Measurements from ENCODE around the gene MAPK10.
"Not testable (repeated sequence)": the region's sequence is repeated elsewhere in the genome, so short reads cannot be mapped to it uniquely, and the experiment has no call there.

Gene MAPK10

GRCh38 chr4:86021671-86022070 lies 338.2 kb downstream of the MAPK10 start:
- not testable (repeated sequence) for DNase-seq

GRCh38 chr4:86019906-86020305 lies 339.9 kb downstream of the MAPK10 start:
- DNase-seq: no peak

DNA sequence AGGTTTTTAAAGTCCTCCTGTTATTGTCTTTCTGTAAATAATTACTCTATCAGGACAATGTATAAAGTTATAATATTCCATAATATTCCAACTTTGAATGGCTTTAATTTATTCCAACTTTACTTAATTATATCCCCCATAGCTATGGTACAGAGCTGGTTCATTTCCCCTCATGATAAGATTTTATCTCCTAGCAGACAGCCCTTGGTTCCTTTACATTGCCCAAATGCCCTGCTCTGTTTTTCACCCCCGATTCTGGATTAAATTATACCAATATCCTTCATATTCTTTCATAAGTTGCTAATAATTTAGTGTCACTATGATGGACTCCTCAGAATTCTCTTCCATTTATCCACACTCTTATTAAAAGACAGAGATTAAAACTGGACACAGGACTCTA lies 340.5 kb downstream of the MAPK10 start:
- DNase-seq: no peak

DNA sequence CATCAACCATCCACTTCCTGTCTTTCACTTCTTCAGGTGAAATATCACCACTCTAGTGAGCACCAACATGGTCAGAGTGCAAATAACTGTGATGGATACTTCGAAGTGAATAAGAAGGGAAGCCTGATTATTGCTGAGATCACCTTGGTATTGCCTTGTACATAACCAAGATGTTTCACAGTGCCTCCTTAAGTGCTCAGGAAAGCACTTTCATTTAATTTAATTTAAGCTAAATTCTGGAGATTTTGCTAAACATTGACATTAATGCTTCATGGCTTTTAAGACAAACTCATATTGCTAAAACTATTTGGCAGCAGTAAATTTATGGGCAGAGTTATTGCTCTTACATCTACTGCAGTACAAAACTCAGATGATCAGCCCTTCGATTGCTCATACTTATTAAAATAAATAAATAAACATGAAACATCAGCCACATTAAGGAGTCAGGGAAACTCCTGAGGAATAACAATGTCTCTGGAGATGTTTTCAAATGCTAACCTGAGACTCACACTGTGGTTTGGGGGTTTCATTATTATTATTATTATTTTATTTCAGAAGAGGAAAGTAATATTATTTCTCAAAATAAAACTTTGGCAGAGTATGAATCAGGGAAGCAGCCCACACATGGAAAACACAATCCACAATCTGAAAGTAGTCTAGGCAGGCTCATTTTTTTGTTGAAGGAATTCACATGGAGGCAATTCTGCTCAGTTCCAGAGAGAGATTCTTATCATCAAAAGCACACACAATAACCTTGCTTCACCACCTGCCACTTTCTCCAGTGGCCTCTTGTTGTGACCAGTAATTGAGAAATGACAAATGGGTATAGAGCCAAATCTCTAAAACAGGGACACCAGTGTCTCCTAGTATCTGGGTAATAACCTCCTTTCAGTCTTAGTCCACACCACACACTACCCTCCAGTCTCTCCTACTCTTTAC lies 344.2 kb downstream of the MAPK10 start:
- DNase-seq: no peak

GRCh38 chr4:86014599-86014998 lies 345.3 kb downstream of the MAPK10 start:
- no peak for DNase-seq

- DNase-seq: no peak
Measured at GRCh38 chr4:86013621-86014020, 346.2 kb downstream of the MAPK10 start.

GRCh38 chr4:86011117-86011516 lies 348.7 kb downstream of the MAPK10 start:
- DNase-seq: no peak

DNA sequence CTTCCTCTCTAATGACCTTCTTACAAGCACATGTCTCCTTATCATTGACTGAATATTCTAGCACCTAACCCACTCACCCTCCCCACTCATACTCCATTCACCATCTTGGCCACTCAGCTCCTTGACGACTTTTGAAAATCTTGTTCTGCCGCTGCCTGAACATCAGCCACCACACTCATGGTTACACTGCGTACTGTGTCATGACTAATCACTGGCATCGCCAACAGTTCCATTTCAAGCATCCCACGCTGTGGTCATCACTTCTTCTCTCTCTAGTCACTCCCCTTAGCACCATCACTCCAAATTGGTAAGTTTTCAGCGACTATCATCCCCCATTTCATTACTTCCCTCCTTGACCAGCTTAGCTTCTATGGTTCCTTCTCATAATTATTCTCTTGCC lies 352.8 kb downstream of the MAPK10 start:
- no peak for DNase-seq

- DNase-seq: no peak
Measured at GRCh38 chr4:86006057-86006456, 353.8 kb downstream of the MAPK10 start.

GRCh38 chr4:86004030-86004429 lies 355.8 kb downstream of the MAPK10 start:
- no peak for DNase-seq

DNA sequence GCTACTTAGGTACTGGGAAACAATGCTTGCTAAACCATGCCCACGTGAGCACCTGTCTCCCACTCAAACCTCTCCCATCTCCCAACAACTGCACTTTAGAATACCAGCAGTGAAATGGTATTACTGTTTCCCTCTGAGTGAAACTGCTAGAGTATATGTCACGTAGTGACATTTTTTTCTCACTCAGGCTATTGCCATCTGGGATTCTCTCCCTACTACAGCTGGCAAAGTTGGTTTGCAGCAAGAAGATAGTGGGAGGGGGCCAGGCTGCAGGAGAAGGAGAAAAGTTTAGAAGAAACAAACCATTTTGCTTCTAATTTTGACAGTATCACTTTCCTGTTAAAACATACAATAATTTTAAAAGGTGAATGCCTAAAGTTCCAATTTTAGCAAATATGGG lies 358.3 kb downstream of the MAPK10 start:
- no peak for DNase-seq

DNA sequence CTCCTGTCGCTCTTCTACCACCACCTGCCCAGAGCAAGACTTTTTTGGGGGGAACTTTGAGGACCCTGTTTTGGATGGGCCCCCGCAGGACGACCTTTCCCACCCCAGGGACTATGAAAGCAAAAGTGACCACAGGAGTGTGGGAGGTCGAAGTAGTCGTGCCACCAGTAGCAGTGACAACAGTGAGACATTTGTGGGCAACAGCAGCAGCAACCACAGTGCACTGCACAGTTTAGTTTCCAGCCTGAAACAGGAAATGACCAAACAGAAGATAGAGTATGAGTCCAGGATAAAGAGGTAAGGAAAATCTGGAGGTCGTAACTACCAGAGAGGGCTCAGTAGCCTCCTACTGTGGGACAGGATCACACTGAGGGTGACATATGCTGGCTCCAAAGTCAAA lies 364.5 kb downstream of the MAPK10 start:
- no peak for DNase-seq

DNA sequence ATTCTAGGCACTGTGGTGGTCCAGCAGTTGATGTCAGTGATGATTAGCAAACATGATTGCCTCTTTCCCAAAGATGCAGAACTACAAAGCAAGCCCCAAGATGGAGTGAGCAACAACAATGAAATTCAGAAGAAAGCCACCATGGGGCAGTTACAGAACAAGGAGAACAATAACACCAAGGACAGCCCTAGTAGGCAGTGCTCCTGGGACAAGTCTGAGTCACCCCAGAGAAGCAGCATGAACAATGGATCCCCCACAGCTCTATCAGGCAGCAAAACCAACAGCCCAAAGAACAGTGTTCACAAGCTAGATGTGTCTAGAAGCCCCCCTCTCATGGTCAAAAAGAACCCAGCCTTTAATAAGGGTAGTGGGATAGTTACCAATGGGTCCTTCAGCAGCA lies 365.3 kb downstream of the MAPK10 start:
- no peak for DNase-seq

- DNase-seq: no peak
Measured at GRCh38 chr4:85993641-85994040, 366.2 kb downstream of the MAPK10 start.

GRCh38 chr4:85986266-85986665 lies 373.6 kb downstream of the MAPK10 start:
- DNase-seq: no peak

DNA sequence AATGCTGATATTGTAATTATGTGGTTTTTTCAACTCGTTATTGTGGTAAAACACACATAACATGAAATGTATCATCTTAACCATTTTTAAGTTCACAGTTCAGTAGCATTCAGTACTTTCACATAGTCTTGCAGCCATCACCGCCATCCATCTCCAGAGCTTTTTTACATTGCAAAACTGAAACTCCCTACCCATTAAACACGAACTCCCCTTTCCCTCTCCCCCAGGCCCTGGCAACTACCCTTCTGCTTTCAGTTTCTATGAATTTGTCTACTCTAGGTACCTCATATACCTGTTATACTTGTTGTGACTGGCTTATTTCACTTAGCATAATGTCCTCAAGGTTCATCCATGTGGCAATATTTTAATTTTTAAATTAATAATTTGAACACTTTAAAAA lies 380.6 kb downstream of the MAPK10 start:
- no peak for DNase-seq

DNA sequence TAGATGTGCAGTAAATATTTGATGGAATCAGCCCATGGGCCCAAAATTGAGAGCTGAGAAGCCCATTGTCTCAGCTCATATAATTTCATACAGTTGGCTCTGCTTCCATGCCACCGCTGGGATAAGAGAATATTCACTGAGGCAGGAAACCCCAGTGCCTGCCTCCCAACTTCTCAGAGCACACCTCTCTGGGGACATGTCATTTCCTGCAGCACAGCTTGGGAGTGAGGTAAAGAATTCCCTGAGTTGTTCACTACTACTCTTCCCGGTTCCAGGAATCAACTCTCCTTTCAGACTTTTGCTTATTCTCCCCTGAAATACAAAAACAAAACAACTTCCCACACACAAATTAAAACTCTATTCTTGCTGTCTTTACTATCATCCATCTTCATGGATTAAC lies 389.3 kb downstream of the MAPK10 start:
- no peak for DNase-seq

DNA sequence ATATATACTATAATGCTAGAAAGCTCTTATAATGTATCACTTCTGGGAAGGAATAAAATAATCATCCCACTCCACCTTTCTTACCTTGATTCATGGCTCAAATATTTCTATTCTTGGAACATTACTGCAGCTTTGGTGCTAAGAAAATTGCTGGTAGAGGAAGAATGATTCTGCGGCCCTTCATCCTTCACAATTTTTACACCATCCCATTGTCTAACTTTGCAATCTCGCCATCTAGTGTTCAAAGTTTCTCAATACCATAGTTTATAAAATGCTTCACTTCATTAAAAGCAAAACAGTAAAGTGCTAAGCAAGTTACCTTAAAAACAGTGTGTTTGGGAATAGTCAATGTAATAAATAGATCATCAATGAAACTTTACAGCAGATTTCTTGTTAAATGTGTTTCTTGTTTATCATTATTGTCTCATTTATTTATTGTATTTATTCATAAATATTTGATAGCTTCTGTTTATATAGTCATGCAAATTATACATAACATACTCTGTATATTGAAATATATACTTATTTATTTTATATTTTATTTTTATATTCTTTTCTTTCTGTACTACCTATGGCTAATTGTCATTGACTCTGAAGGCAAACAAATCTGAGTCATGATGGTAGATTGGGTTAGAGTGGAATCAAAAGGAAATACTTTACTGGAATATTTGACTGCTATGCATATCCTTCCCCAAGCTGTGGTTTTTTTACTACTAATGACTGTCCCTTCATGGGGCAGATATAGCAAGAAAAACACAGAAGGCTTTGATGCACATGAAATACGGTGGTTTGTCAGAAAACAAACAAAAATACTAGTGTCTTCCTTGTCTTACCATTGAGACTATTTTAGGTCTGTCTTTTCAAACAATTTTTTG lies 390.7 kb downstream of the MAPK10 start:
- no peak for DNase-seq

DNA sequence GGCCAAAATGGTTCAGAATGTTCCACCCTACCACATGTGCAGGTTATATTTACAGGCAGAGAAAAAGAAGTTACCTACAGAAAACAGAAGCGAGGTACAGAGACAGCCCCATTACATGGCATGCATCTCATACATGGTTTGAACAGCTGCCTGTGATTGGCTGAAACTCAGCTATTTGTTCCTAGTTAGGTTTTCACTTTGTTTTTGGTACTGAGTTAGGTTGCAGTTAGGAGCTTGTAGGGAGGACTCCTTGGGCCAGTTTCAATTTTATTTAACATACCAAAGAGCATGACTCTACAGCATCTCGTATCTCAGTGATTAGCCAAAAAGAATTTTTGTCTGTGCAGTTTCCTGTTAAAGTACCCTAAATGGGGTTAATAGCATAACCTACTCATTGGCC lies 392.0 kb downstream of the MAPK10 start:
- DNase-seq: no peak

DNA sequence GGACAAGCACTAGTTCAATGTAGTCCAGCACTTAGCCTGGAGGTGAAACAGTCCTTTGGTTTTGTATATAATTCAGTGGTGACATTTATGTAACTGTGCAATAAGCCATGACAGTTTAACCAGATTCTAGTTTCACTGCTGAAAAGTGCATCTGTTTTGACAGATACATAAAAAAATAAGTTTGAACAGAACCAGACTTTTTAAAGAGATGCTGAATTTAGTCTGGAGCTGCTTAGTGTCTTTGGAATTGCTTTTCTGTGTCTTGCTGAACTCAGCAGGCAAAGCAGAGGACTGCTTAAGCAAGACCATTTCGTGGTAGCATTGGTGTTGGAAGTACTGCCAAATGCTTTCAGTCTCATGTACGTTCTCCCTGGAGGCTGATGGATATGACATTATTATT lies 393.5 kb downstream of the MAPK10 start:
- no peak for DNase-seq

DNA sequence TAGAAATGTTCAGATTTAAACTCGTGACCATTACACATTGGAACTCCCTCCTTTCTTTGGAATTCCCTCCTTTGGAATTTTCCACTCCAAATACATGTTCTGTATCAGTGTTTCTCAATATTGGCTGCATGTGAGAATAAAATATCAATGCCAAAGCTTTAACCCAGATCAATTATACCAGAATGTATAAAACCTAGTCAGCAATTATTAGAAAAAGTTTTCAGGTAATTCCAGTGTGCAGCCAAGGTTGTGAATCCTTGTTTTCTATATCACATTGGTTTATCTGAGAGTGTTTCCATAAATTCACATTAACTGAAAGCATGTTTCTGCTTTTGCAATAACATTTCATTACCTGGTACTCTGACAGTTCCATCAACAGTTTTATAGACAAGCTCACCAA lies 394.3 kb downstream of the MAPK10 start:
- no peak for DNase-seq

DNA sequence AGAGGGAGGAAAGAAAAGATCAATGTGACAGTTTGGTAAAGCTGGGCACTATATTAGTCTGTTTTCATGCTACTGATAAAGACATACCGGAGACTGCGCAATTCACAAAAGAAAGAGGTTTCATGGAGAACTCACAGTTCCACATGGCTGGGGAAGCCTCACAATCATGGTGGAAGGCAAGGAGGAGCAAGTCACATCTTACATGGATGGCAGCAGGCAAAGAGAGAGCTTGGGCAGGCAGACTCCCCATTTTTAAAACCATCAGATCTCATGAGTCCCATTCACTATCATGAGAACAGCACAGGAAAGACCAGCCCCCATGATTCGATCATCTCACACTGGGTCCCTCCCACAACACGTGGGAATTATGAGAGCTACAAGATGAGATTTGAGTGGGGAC lies 394.8 kb downstream of the MAPK10 start:
- DNase-seq: not testable (repeated sequence)

GRCh38 chr4:85964298-85964697 lies 395.6 kb downstream of the MAPK10 start:
- no peak for DNase-seq

DNA sequence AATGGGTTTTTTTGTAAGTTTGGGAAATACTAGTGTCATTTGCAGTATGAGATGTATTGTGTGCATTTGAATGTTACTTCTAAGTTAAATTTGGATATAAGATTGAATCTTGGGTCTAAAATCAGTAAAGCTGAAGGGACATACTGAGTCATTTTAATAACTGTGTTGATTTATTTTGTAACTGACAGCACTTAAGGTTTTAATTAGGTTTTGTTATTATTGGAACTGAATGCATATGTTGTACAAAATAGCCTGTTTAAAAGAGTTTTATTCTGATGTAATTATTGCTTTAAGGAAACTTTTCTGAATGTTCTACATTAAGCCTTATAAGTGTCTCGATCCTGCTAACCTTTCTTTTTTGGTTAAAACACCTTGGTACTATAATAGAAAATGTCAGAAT lies 396.6 kb downstream of the MAPK10 start:
- DNase-seq: no peak
